ENCODE results near the gene IGFN1.

IGFN1 gene

GRCh38 chr1:201270616-201271390 is 80.2 kb downstream of the IGFN1 start:
- in situ Hi-C loops (cut with MboI; ENCODE audit: low sequenced_read_pairs, unreplicated experiment) = no loop called here
- no peak for DNase-seq (ENCODE audit: low spot score)
- no peak for TF ChIP-seq CTCF (IDR thresholded peaks at IDR 0.05; ENCODE audit: borderline replicate concordance, control extremely low read depth, extremely low read depth, insufficient read depth, missing control alignments)

DNA sequence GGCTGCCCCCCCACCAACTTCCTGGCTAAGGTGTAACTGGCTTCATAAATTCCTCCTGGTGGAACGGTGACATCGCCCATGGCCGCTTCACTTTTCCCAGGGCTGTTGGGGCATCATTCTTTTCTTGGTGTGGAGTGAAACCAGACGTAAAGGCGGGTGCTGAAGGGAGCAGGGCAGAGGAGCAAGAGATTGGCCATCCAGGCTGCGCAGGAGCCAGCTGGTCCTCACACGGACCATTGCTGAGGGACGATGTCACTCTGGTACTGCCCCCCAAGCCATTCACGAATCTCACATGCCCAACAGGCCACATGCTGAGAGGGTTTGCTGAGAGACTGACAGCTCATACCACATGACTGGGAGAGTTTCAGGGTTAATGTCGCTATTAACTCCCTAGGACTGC is 82.2 kb downstream of the IGFN1 start:
- no peak for DNase-seq (ENCODE audit: low spot score)
- in situ Hi-C loops (cut with MboI; ENCODE audit: low sequenced_read_pairs, unreplicated experiment) = no loop called here
- TF ChIP-seq CTCF (IDR thresholded peaks at IDR 0.05; ENCODE audit: borderline replicate concordance, control extremely low read depth, extremely low read depth, insufficient read depth, missing control alignments) = no peak

GRCh38 chr1:201274616-201275252 is 84.1 kb downstream of the IGFN1 start:
- in situ Hi-C loops (cut with MboI; ENCODE audit: low sequenced_read_pairs, unreplicated experiment) = no loop called here
- no peak for TF ChIP-seq CTCF (IDR thresholded peaks at IDR 0.05; ENCODE audit: borderline replicate concordance, control extremely low read depth, extremely low read depth, insufficient read depth, missing control alignments)
- no peak for DNase-seq (ENCODE audit: low spot score)

DNA sequence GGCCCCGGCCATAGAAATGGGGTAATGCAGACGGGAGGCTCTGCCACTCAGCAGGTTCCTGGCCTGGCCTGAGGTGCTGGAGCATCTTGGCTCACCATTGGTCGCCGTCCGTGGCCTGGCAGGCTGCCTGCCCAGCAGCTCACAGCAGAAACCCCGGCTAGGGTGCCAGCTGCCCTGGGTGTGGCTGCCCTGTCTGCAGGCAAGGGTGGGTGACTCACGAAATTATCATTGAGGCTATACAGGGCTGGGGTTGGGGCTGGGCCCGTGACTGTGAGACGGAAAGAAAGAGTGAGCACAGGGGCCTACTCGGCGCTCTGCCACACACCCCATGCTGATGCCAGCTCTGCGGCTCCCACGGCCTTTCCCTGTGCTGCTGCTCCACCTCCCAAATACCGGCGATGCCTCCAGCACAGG is 84.6 kb downstream of the IGFN1 start:
- no peak for DNase-seq (ENCODE audit: low spot score)
- no peak for TF ChIP-seq CTCF (IDR thresholded peaks at IDR 0.05; ENCODE audit: borderline replicate concordance, control extremely low read depth, extremely low read depth, insufficient read depth, missing control alignments)
- in situ Hi-C loops (cut with MboI; ENCODE audit: low sequenced_read_pairs, unreplicated experiment) = no loop called here

GRCh38 chr1:201276891-201277290 is 86.3 kb downstream of the IGFN1 start:
- in situ Hi-C loops (cut with MboI; ENCODE audit: low sequenced_read_pairs, unreplicated experiment) = no loop called here
- no peak for DNase-seq (ENCODE audit: low spot score)
- TF ChIP-seq CTCF (IDR thresholded peaks at IDR 0.05; ENCODE audit: borderline replicate concordance, control extremely low read depth, extremely low read depth, insufficient read depth, missing control alignments) = no peak

- TF ChIP-seq CTCF (IDR thresholded peaks at IDR 0.05; ENCODE audit: borderline replicate concordance, control extremely low read depth, extremely low read depth, insufficient read depth, missing control alignments) = no peak
- in situ Hi-C loops (cut with MboI; ENCODE audit: low sequenced_read_pairs, unreplicated experiment) = no loop called here
- DNase-seq (ENCODE audit: low spot score) = no peak
Measured at GRCh38 chr1:201277441-201277840, 86.8 kb downstream of the IGFN1 start.
